GM10266 (cell line): ENCODE measurements around the gene SCARB1.

Source experiments
- DNase-seq: peaks from one replicate; pipeline ENCODE4 v3.0.0; 2012; ENCODE audit errors: extremely low spot score
- CTCF ChIP-seq: IDR thresholded peaks from 2 replicates; pipeline ENCODE4 v1.5.1; 2012; ENCODE audit warnings: mild to moderate bottlenecking, low read depth; ENCODE audit not compliant: control insufficient read depth, insufficient read depth; ENCODE audit errors: missing control alignments

Gene SCARB1

GRCh38 chr12:124820199-124820598 is 43.5 kb downstream of the SCARB1 start:
- no peak for TF ChIP-seq CTCF
- no peak for DNase-seq

GRCh38 chr12:124819525-124819924 is 44.1 kb downstream of the SCARB1 start:
- TF ChIP-seq CTCF = no peak
- DNase-seq = no peak

GRCh38 chr12:124819080-124819479 is 44.6 kb downstream of the SCARB1 start:
- no peak for TF ChIP-seq CTCF
- DNase-seq = no peak

- DNase-seq = no peak
These were observed 46.3 kb downstream of the SCARB1 start for GRCh38 chr12:124817076-124818000.

GRCh38 chr12:124816295-124816854 is 47.3 kb downstream of the SCARB1 start:
- no peak for DNase-seq
- TF ChIP-seq CTCF = no peak

More at GRCh38 chr12:124817076-124818000, 46.3 kb downstream of the SCARB1 start:
- TF ChIP-seq CTCF = no peak

- TF ChIP-seq CTCF = no peak
- no peak for DNase-seq
These were observed 48.7 kb downstream of the SCARB1 start for GRCh38 chr12:124814741-124815613.

- no peak for TF ChIP-seq CTCF
- DNase-seq = no peak
These were observed 49.9 kb downstream of the SCARB1 start for GRCh38 chr12:124813782-124814181.
